K562 (cell line): Measurements from ENCODE around the gene NPHP3. TPM values are rescaled to one million over a fixed set of nuclear protein-coding genes. Genes with fewer than 3 reads are reported as not detected.

ENCODE experiments used
- ATAC-seq: fragments of 200-7000 bp; cut with Tn5 transposase; 3 replicates; pipeline ENCODE4 v1.9.1; 2020; ENCODE audit warnings: moderate library complexity
- BruUV-seq: library from RNA; stranded (reverse); fragments of 400-500 nt; replicated peaks from 2 replicates; lab custom pipeline; 2021; lab: Mats Ljungman, UMichigan
- CTCF ChIA-PET: fragments of 300-600 bp; formaldehyde crosslinking; extraction: SDS; loops from one replicate; lab custom pipeline; 2021; ENCODE audit warnings: low intra/inter-chr PET ratio; lab: Yijun Ruan, JAX
- POLR2A ChIA-PET: fragments of 300-600, 350-650 bp; sonication (Branson Sonifier 250); formaldehyde crosslinking; extraction: SDS; loops from one replicate; lab custom pipeline; 2021; ENCODE audit warnings: antibody characterized with exemption, inconsistent platforms; lab: Yijun Ruan, JAX
- DNase-seq, 4 experiments: peaks; one replicate each; pipeline versions ENCODE4 v3.0.0 to v3.0.0-alpha.2; 2011 to 2018; ENCODE audit warnings: low spot score in 3 of 4, mixed read lengths in 3 of 4; ENCODE audit errors: extremely low read depth in 1 of 4
- FAIRE-seq: peaks from 2 replicates; lab custom pipeline; 2011; peaks lifted over from hg19 to GRCh38; lab: Jason Lieb, UNC
- H2AFZ ChIP-seq: 2 replicates; pipeline ENCODE4 v1.6.0; 2011; ENCODE audit warnings: low read depth, low read length, control low read depth, inconsistent platforms
- H3K27ac ChIP-seq: fragments of 200-600 bp; 3 replicates; pipeline ENCODE4 v1.8.0; 2011; ENCODE audit warnings: low read depth, mild to moderate bottlenecking, control low read depth, inconsistent platforms, low read length, moderate library complexity, mixed read lengths; ENCODE audit errors: extremely low read depth
- H3K27me3 ChIP-seq, 2 experiments: fragments of 300-600 bp in 1 of 2; 2 replicates in 1 of 2; 3 replicates in 1 of 2; pipeline versions ENCODE4 v1.6.0 to v1.8.0; 2011; ENCODE audit warnings: inconsistent platforms in 2 of 2, low read length in 2 of 2, mild to moderate bottlenecking in 1 of 2, mixed read lengths in 1 of 2, moderate library complexity in 1 of 2; ENCODE audit not compliant: control insufficient read depth in 2 of 2, insufficient read depth in 2 of 2
- H3K36me3 ChIP-seq: fragments of 300-600 bp; 3 replicates; pipeline ENCODE4 v1.8.0; 2011; ENCODE audit warnings: mild to moderate bottlenecking, low read length, inconsistent platforms; ENCODE audit not compliant: control insufficient read depth, insufficient read depth
- H3K4me1 ChIP-seq, 2 experiments: fragments of 200-600 bp in 1 of 2; replicated peaks in 1 of 2; 2 replicates in 1 of 2; 3 replicates in 1 of 2; pipeline versions ENCODE4 v1.5.1 to v1.8.0; 2011; ENCODE audit warnings: inconsistent platforms in 2 of 2, low read length in 2 of 2, mild to moderate bottlenecking in 1 of 2, mixed read lengths in 1 of 2, moderate library complexity in 1 of 2; ENCODE audit not compliant: control insufficient read depth in 2 of 2, insufficient read depth in 2 of 2
- H3K4me2 ChIP-seq: 2 replicates; pipeline ENCODE4 v1.6.1; 2011; ENCODE audit warnings: low read length, control low read depth, inconsistent platforms, mixed read lengths; ENCODE audit not compliant: insufficient read depth
- H3K4me3 ChIP-seq: fragments of 200-600 bp; sonication (generic), shearing (Covaris generic); 2 replicates; pipeline ENCODE4 v1.5.1; 2016; ENCODE audit warnings: control low read depth, inconsistent platforms
- H3K79me2 ChIP-seq: fragments of 200-600 bp; 3 replicates; pipeline ENCODE4 v1.8.0; 2011; ENCODE audit warnings: low read length, inconsistent platforms; ENCODE audit not compliant: control insufficient read depth, insufficient read depth
- H3K9ac ChIP-seq, 2 experiments: 2 replicates each; pipeline versions ENCODE4 v1.6.0 to v1.6.1; 2011; ENCODE audit warnings: low read depth in 2 of 2, low read length in 2 of 2, control low read depth in 1 of 2, inconsistent platforms in 1 of 2, mild to moderate bottlenecking in 1 of 2, mixed read lengths in 1 of 2; ENCODE audit not compliant: insufficient read depth in 1 of 2
- H3K9me1 ChIP-seq: one replicate; pipeline ENCODE4 v1.6.0; 2011; ENCODE audit warnings: inconsistent platforms, mild to moderate bottlenecking, low read length, moderate library complexity; ENCODE audit not compliant: control insufficient read depth, insufficient read depth
- H3K9me3 ChIP-seq: replicated peaks from 2 replicates; pipeline ENCODE4 v1.5.1; 2011; ENCODE audit warnings: low read depth, low read length, inconsistent platforms; ENCODE audit not compliant: control insufficient read depth, insufficient read depth
- H4K20me1 ChIP-seq: replicated peaks from 2 replicates; pipeline ENCODE4 v1.6.1; 2011; ENCODE audit warnings: low read length, inconsistent platforms, mixed read lengths; ENCODE audit not compliant: control insufficient read depth, insufficient read depth
- ATF7 ChIP-seq: fragments of 450-650 bp; IDR thresholded peaks from 2 replicates; pipeline ENCODE4 v1.7.1; 2014; ENCODE audit warnings: mild to moderate bottlenecking, moderate library complexity
- CBX2 ChIP-seq: fragments of 200-600 bp; sonication (generic); IDR thresholded peaks from one replicate; pipeline ENCODE4 v1.6.1; 2012; ENCODE audit warnings: mild to moderate bottlenecking, low read length, inconsistent platforms; ENCODE audit not compliant: insufficient read depth, poor library complexity, severe bottlenecking
- DPF2 ChIP-seq: fragments of 450-650 bp; IDR thresholded peaks from 2 replicates; pipeline ENCODE4 v1.6.1; 2016
- EP300 ChIP-seq: IDR thresholded peaks from 2 replicates; pipeline ENCODE4 v1.6.1; 2012; ENCODE audit warnings: low read length, improper control_type of control experiment
- ETV1 ChIP-seq: fragments of 450-650 bp; conservative IDR thresholded peaks from 2 replicates; pipeline ENCODE4 v1.6.1; 2016; ENCODE audit warnings: missing genetic modification characterization, control low read depth, low read depth, missing compliant biosample characterization
- ETV6 ChIP-seq, 3 experiments: fragments of 150-350 bp in 1 of 3; sonication (generic) in 1 of 3; formaldehyde crosslinking in 1 of 3; IDR thresholded peaks; 2 replicates each; pipeline versions ENCODE4 v1.6.1 to v1.8.0; 2014 to 2022; ENCODE audit warnings: borderline replicate concordance in 2 of 3, low read depth in 2 of 3, antibody characterized with exemption in 1 of 3, low read length in 1 of 3, mild to moderate bottlenecking in 1 of 3, missing genetic modification reagents in 1 of 3
- HLTF ChIP-seq: fragments of 450-650 bp; IDR thresholded peaks from 2 replicates; pipeline ENCODE4 v1.6.1; 2016
- HMGN3 ChIP-seq: IDR thresholded peaks from 2 replicates; pipeline ENCODE4 v1.6.1; 2011; ENCODE audit warnings: borderline replicate concordance, low read depth, mild to moderate bottlenecking, mixed read lengths, low read length; ENCODE audit not compliant: insufficient read length; ENCODE audit errors: extremely low read depth
- MCM7 ChIP-seq, 2 experiments: fragments of 450-650 bp; IDR thresholded peaks; 2 replicates each; pipeline ENCODE4 v1.6.1; 2016 to 2018
- RAD21 ChIP-seq, 2 experiments: fragments of 250-450 bp in 1 of 2; fragments of 450-650 bp in 1 of 2; sonication (Bioruptor Pico) in 1 of 2; formaldehyde crosslinking in 1 of 2; IDR thresholded peaks in 1 of 2; conservative IDR thresholded peaks in 1 of 2; 2 replicates each; pipeline versions ENCODE4 v1.4.0 to v1.8.0; 2020 to 2022; ENCODE audit warnings: mild to moderate bottlenecking in 2 of 2, moderate library complexity in 1 of 2
- RB1 ChIP-seq: fragments of 450-650 bp; IDR thresholded peaks from 2 replicates; pipeline ENCODE4 v1.6.1; 2017; ENCODE audit warnings: low read depth, mild to moderate bottlenecking
- RBM25 ChIP-seq: fragments of 200-400 bp; formaldehyde crosslinking; IDR thresholded peaks from 2 replicates; pipeline ENCODE4 v1.6.1; 2018; ENCODE audit warnings: low read length, low read depth, moderate library complexity; ENCODE audit not compliant: severe bottlenecking
- SMAD1 ChIP-seq: fragments of 150-350 bp; IDR thresholded peaks from 2 replicates; pipeline ENCODE4 v1.6.1; 2014; ENCODE audit warnings: low read length, low read depth; ENCODE audit not compliant: partially characterized antibody
- TEAD2 ChIP-seq: fragments of 450-650 bp; IDR thresholded peaks from 2 replicates; pipeline ENCODE4 v1.6.1; 2016; ENCODE audit warnings: missing genetic modification characterization, control low read depth, missing compliant biosample characterization
- ZNF217 ChIP-seq: sonication (generic); formaldehyde crosslinking; IDR thresholded peaks from 2 replicates; pipeline ENCODE4 v1.8.0; 2022; ENCODE audit warnings: mild to moderate bottlenecking, missing genetic modification reagents
- ZNF354B ChIP-seq: fragments of 250-450 bp; sonication (Bioruptor Pico); IDR thresholded peaks from 2 replicates; pipeline ENCODE4 v1.4.0; 2020
- ZNF436 ChIP-seq: fragments of 250-450, 450-650 bp; sonication (Bioruptor Pico); formaldehyde crosslinking; IDR thresholded peaks from 2 replicates; pipeline ENCODE4 v1.7.0; 2020; ENCODE audit warnings: mild to moderate bottlenecking
- ZNF740 ChIP-seq, 3 experiments: fragments of 200-800 bp in 1 of 3; sonication (Bioruptor generic) in 1 of 3; sonication (generic) in 1 of 3; formaldehyde crosslinking in 1 of 3; IDR thresholded peaks; 2 replicates each; pipeline versions ENCODE4 v1.6.1 to v1.8.0; 2016 to 2022; ENCODE audit warnings: mild to moderate bottlenecking in 2 of 3, missing compliant biosample characterization in 2 of 3, missing genetic modification characterization in 2 of 3, missing genetic modification reagents in 1 of 3
- WGBS: fragments of 100-300 bp; shearing (Covaris generic); methylation state at CpG from one replicate; pipeline ENCODE4 v1.1.6; 2016; ENCODE audit warnings: low coverage, mixed read lengths; ENCODE audit not compliant: insufficient coverage; ENCODE audit errors: missing lambda C conversion rate; 5-methylcytosine and 5-hydroxymethylcytosine counted together
- in situ Hi-C: fragments of 300-500 bp; cut with MboI; formaldehyde crosslinking; loops from 4 replicates; pipeline ENCODE4 v1.15.0; 2018; ENCODE audit warnings: inconsistent platforms, mixed read lengths
- intact Hi-C: fragments of 100-400 bp; cut with micrococcal nuclease; formaldehyde crosslinking; loops from 2 replicates; pipeline ENCODE4 v1.14.2; 2022
- polyA plus RNA-seq, 8 experiments: library from polyadenylated mRNA; depleted of rRNA in 4 of 8; stranded (reverse) in 5 of 8; unstranded in 3 of 8; fragments of >200 nt; fragmentation: Nextera tagmentation in 2 of 8; fragmentation: Illumina TruSeq in 1 of 8; extraction: Ambion mirVana in 2 of 8; extraction: Trizol in 1 of 8; gene quantifications; 2 replicates each; pipeline versions ENCODE4 v1.2.1 to v1.2.3, GENCODE V29; 2011 to 2014; ENCODE audit warnings: inconsistent platforms in 1 of 8, missing spikeins in 1 of 8
- total RNA-seq, 7 experiments: library from RNA; depleted of rRNA in 6 of 7; stranded (reverse); fragments of >200 nt in 6 of 7; fragmentation: Illumina TruSeq in 2 of 7; extraction: Trizol in 2 of 7; gene quantifications; 2 replicates each; pipeline versions ENCODE4 v1.2.1 to v1.2.3, GENCODE V29; 2011 to 2021; ENCODE audit warnings: low replicate concordance in 1 of 7
- TF ChIP-seq, protein P1 (sequence below), 3 experiments: IDR thresholded peaks in 2 of 3; conservative IDR thresholded peaks in 1 of 3; 2 replicates each; pipeline ENCODE4 v1.5.1; 2011 to 2012; ENCODE audit warnings: low read length in 3 of 3, mild to moderate bottlenecking in 3 of 3, control low read depth in 2 of 3, improper control_type of control experiment in 1 of 3, inconsistent platforms in 1 of 3, low read depth in 1 of 3, mixed read lengths in 1 of 3, moderate library complexity in 1 of 3; ENCODE audit not compliant: insufficient read depth in 2 of 3

NPHP3 gene
- total and polyA plus RNA-seq, 9 of the 15 experiments (the other 6 are each of a cell fraction or from before 2014, with no cell fraction given): 0.62 to 13.2 (median 5.8) TPM

- Histone ChIP-seq H3K27me3 (no peaks in the 10 kb centered on the region), H2AFZ (no peak overlapping the region)
- peak; percentile 65 for FAIRE-seq
- TF ChIP-seq SMAD1 (no peak), EP300 (no peak), MCM7 (IDR thresholded peaks at IDR 0.05) (no peak), ETV1 (no peak), HLTF (no peak), RAD21 (CRISPR knock-in tag; conservative IDR thresholded peaks at IDR 0.05 in 1 of 2, IDR thresholded peaks at IDR 0.05 in 1 of 2) (peak; percentile 31 to 64), ZNF217 (CRISPR knock-in tag) (no peak), RBM25 (no peak), ZNF740 (CRISPR knock-in tag; IDR thresholded peaks at IDR 0.05) (no peak), ZNF740 (tag; IDR thresholded peaks at IDR 0.05) (no peak), ETV6 (IDR thresholded peaks at IDR 0.05; ENCODE audit: borderline replicate concordance in 1 of 2, low read depth in 2 of 2, low read length in 1 of 2) (no peak), ETV6 (CRISPR knock-in tag; IDR thresholded peaks at IDR 0.05; ENCODE audit: borderline replicate concordance) (no peak), CBX2 (no peak), HMGN3 (no peak), DPF2 (no peak), RB1 (no peak), ZNF436 (CRISPR knock-in tag) (no peak), ATF7 (no peak), TEAD2 (tag) (peak; percentile 78), ZNF354B (no peak)
- TF ChIP-seq, protein P1, sequence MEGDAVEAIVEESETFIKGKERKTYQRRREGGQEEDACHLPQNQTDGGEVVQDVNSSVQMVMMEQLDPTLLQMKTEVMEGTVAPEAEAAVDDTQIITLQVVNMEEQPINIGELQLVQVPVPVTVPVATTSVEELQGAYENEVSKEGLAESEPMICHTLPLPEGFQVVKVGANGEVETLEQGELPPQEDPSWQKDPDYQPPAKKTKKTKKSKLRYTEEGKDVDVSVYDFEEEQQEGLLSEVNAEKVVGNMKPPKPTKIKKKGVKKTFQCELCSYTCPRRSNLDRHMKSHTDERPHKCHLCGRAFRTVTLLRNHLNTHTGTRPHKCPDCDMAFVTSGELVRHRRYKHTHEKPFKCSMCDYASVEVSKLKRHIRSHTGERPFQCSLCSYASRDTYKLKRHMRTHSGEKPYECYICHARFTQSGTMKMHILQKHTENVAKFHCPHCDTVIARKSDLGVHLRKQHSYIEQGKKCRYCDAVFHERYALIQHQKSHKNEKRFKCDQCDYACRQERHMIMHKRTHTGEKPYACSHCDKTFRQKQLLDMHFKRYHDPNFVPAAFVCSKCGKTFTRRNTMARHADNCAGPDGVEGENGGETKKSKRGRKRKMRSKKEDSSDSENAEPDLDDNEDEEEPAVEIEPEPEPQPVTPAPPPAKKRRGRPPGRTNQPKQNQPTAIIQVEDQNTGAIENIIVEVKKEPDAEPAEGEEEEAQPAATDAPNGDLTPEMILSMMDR (IDR thresholded peaks at IDR 0.05 in 2 of 3, conservative IDR thresholded peaks at IDR 0.05 in 1 of 3; ENCODE audit: insufficient read depth in 2 of 3, low read depth in 1 of 3, low read length in 3 of 3): peak; percentile 39 to 71 (median 64); a peak in 5 of 6 replicates
These were observed 4.2 kb upstream of the NPHP3 start for GRCh38 chr3:132726341-132726823.

More at GRCh38 chr3:132726341-132726823, 4.2 kb upstream of the NPHP3 start:
- H3K4me3 ChIP-seq: no peak overlapping the region
- H3K4me1 ChIP-seq: peaks cover 0 to 9% of the 10 kb centered on the region in 2 experiments; a peak in 2 of 5 replicates
- no peaks in the 10 kb centered on the region for H3K9me1 ChIP-seq
- H3K9ac ChIP-seq: no peak overlapping the region
- DNase-seq: peak; percentile 10 to 45 (median 20)
- 0% methylated on average over 2 of the region's 2 CpGs for WGBS
- in situ Hi-C loops (loop anchor here (10.0 to 25.0 kb wide), 3 partner anchors 311 to 1086 kb away; partner anchors contain the start of genes SRPRB and TMEM108), intact Hi-C loops (loop anchor here (10.0 kb wide), 2 partner anchors 848 to 1198 kb away; partner anchors contain the start of gene CDV3)
- H3K9me3 ChIP-seq: no peaks in the 10 kb centered on the region
- H3K4me2 ChIP-seq: no peak overlapping the region
- no peak overlapping the region for H3K27ac ChIP-seq
- no TSS peak for BruUV-seq
- no peak for ATAC-seq
- ChIA-PET POLR2A (interaction anchor here (0.7 kb wide), 1 partner anchor 1587 kb away, joined by 4 read pairs; no protein-coding TSS in a partner anchor), CTCF (interaction anchor here (1.3 kb wide), 1 partner anchor 651 kb away, joined by 5 read pairs; no protein-coding TSS in a partner anchor)
- no peaks in the 10 kb centered on the region for H3K36me3 ChIP-seq
- no peaks in the 10 kb centered on the region for H4K20me1 ChIP-seq
- H3K79me2 ChIP-seq: peaks cover 8% of the 10 kb centered on the region; the same call in 2 of the 3 replicates
